OCI-LY1 (cell line): ENCODE measurements around the gene NSDHL.

ENCODE experiments used
- H2AFZ ChIP-seq: fragments of 200-600 bp; sonication (generic), shearing (Covaris generic); 2 replicates; pipeline ENCODE4 v1.6.0; 2014; ENCODE audit warnings: antibody characterized with exemption, mild to moderate bottlenecking, low read length
- H3F3A ChIP-seq: fragments of 200-600 bp; sonication (generic), shearing (Covaris generic); 2 replicates; pipeline ENCODE4 v1.6.0; 2014; ENCODE audit warnings: mild to moderate bottlenecking, antibody characterized with exemption, low read length, moderate library complexity; ENCODE audit not compliant: insufficient read depth
- H3K27ac ChIP-seq: fragments of 200-600 bp; sonication (generic); 2 replicates; pipeline ENCODE4 v1.5.1; 2014; ENCODE audit warnings: low read length, mixed run types, mild to moderate bottlenecking, low read depth; ENCODE audit not compliant: poor library complexity, severe bottlenecking
- H3K27me3 ChIP-seq: fragments of 200-600 bp; sonication (generic); 2 replicates; pipeline ENCODE4 v1.6.0; 2014; ENCODE audit warnings: antibody characterized with exemption, mild to moderate bottlenecking, low read length, moderate library complexity; ENCODE audit not compliant: insufficient read depth
- H3K36me3 ChIP-seq: fragments of 200-600 bp; sonication (generic); 2 replicates; pipeline ENCODE4 v1.6.1; 2014; ENCODE audit warnings: mild to moderate bottlenecking, antibody characterized with exemption, low read length, moderate library complexity, mixed read lengths; ENCODE audit not compliant: insufficient read depth
- H3K4me1 ChIP-seq: fragments of 200-600 bp; sonication (generic); 2 replicates; pipeline ENCODE4 v1.5.1; 2014; ENCODE audit warnings: mild to moderate bottlenecking, low read length, moderate library complexity; ENCODE audit not compliant: insufficient read depth, severe bottlenecking
- H3K4me2 ChIP-seq: fragments of 200-600 bp; sonication (generic), shearing (Covaris generic); 2 replicates; pipeline ENCODE4 v1.6.1; 2014; ENCODE audit warnings: low read length
- H3K4me3 ChIP-seq: fragments of 200-600 bp; sonication (generic); 2 replicates; pipeline ENCODE4 v1.5.1; 2014; ENCODE audit warnings: low read length, low read depth, mild to moderate bottlenecking, mixed read lengths; ENCODE audit not compliant: poor library complexity, severe bottlenecking
- H3K79me2 ChIP-seq: fragments of 200-600 bp; shearing (Covaris generic); 2 replicates; pipeline ENCODE4 v1.6.1; 2016; ENCODE audit warnings: mixed run types, low read length, mixed read lengths; ENCODE audit not compliant: insufficient read depth
- H3K9ac ChIP-seq: fragments of 200-600 bp; sonication (generic), shearing (Covaris generic); 2 replicates; pipeline ENCODE4 v1.6.1; 2014; ENCODE audit warnings: mild to moderate bottlenecking, low read length, mixed read lengths
- H3K9me2 ChIP-seq: fragments of 200-600 bp; sonication (generic), shearing (Covaris generic); 2 replicates; pipeline ENCODE4 v1.6.1; 2014; ENCODE audit warnings: low read depth, mild to moderate bottlenecking, low read length, mixed read lengths
- H3K9me3 ChIP-seq: fragments of 200-600 bp; shearing (Covaris generic); 2 replicates; pipeline ENCODE4 v1.6.1; 2014; ENCODE audit warnings: low read length, mixed read lengths
- H4K20me1 ChIP-seq: fragments of 200-600 bp; sonication (generic), shearing (Covaris generic); 2 replicates; pipeline ENCODE4 v1.6.0; 2016; ENCODE audit warnings: mild to moderate bottlenecking, low read length; ENCODE audit not compliant: insufficient read depth
- CTCF ChIP-seq: fragments of 200-600 bp; sonication (generic), shearing (Covaris generic); IDR thresholded peaks from 2 replicates; pipeline ENCODE4 v1.5.1; 2017; ENCODE audit warnings: mild to moderate bottlenecking, antibody characterized with exemption, low read length, moderate library complexity, mixed read lengths
- EZH2 ChIP-seq: fragments of 200-600 bp; sonication (generic), shearing (Covaris generic); IDR thresholded peaks from 2 replicates; pipeline ENCODE4 v1.8.0; 2017; ENCODE audit warnings: borderline replicate concordance, mixed run types, mild to moderate bottlenecking, antibody characterized with exemption, low read length, moderate library complexity, mixed read lengths

Gene NSDHL

GRCh38 chrX:152892999-152893891 is 62.4 kb downstream of the NSDHL start:
- no peaks in the 10 kb centered on the region for H3K27me3 ChIP-seq
- H3K27ac ChIP-seq: no peak overlapping the region
- TF ChIP-seq CTCF (no peak), EZH2 (no peak)

GRCh38 chrX:152893980-152894610 is 63.2 kb downstream of the NSDHL start:
- H3K36me3 ChIP-seq: no peaks in the 10 kb centered on the region
- H3K9ac ChIP-seq: no peak overlapping the region
- H3K79me2 ChIP-seq: no peaks in the 10 kb centered on the region
- H3K4me3 ChIP-seq: no peak overlapping the region
- TF ChIP-seq EZH2 (no peak), CTCF (no peak)
- no peaks in the 10 kb centered on the region for H3F3A ChIP-seq
- no peaks in the 10 kb centered on the region for H3K9me3 ChIP-seq
- H3K4me1 ChIP-seq: no peaks in the 10 kb centered on the region
- no peak overlapping the region for H3K27ac ChIP-seq
- no peaks in the 10 kb centered on the region for H3K27me3 ChIP-seq
- H4K20me1 ChIP-seq: no peaks in the 10 kb centered on the region
- H3K9me2 ChIP-seq: no peaks in the 10 kb centered on the region
- no peak overlapping the region for H3K4me2 ChIP-seq
- no peak overlapping the region for H2AFZ ChIP-seq

More at GRCh38 chrX:152892999-152893891, 62.4 kb downstream of the NSDHL start:
- Histone ChIP-seq H4K20me1 (no peaks in the 10 kb centered on the region), H3K36me3 (no peaks in the 10 kb centered on the region), H3K9me2 (no peaks in the 10 kb centered on the region), H3F3A (no peaks in the 10 kb centered on the region), H3K9me3 (no peaks in the 10 kb centered on the region), H3K4me2 (no peak overlapping the region), H3K4me3 (no peak overlapping the region), H3K79me2 (no peaks in the 10 kb centered on the region), H3K4me1 (no peaks in the 10 kb centered on the region), H3K9ac (no peak overlapping the region), H2AFZ (no peak overlapping the region)

GRCh38 chrX:152895121-152895520 is 64.3 kb downstream of the NSDHL start:
- Histone ChIP-seq H3K9ac (no peak overlapping the region), H3F3A (no peaks in the 10 kb centered on the region), H3K79me2 (no peaks in the 10 kb centered on the region), H3K27ac (no peak overlapping the region), H4K20me1 (no peaks in the 10 kb centered on the region), H3K9me3 (no peaks in the 10 kb centered on the region), H3K4me3 (no peak overlapping the region), H3K9me2 (no peaks in the 10 kb centered on the region), H3K4me2 (no peak overlapping the region), H3K27me3 (no peaks in the 10 kb centered on the region), H3K36me3 (no peaks in the 10 kb centered on the region), H3K4me1 (no peaks in the 10 kb centered on the region), H2AFZ (no peak overlapping the region)
- TF ChIP-seq CTCF (no peak), EZH2 (no peak)
